ENCODE measurements around the gene ANK3. TPM values are rescaled to one million over a fixed set of nuclear protein-coding genes. Genes with fewer than 3 reads are reported as not detected.
A peak's percentile ranks its signal among the peaks of the same experiment; 100 is the strongest.

Gene ANK3
- total RNA-seq, 6 experiments from 2014 or later, result not detected

DNA sequence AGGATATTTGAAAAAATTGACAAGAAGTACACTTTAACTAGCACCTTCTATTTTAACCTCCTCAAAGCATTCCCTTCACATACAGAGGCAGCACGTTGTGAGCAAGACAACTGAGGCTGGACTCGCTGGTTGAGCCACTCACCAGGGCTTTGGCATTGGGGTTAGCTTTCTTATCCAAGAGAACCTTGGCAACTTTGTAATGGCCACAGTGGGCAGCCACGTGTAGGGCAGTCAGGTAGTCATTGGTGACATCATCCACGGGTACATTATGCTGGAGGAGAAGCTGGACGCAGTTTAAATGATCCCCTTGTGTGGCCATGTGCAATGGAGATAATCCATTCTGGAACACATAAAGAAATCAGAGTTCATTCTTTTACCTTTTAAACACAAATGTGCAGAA is 181.8 kb downstream of the ANK3 start:
- Mint-ChIP-seq H3K36me3 (ENCODE audit: low read depth) (no peaks in the 10 kb centered on the region), H3K4me3 (no peak overlapping the region), H3K27ac (no peak overlapping the region), H3K4me1 (ENCODE audit: low read depth) (no peaks in the 10 kb centered on the region), H3K9me3 (no peaks in the 10 kb centered on the region), H3K27me3 (ENCODE audit: insufficient read depth) (peaks cover 25% of the 10 kb centered on the region)
- DNase-seq, result no peak
- TF ChIP-seq, protein P1, sequence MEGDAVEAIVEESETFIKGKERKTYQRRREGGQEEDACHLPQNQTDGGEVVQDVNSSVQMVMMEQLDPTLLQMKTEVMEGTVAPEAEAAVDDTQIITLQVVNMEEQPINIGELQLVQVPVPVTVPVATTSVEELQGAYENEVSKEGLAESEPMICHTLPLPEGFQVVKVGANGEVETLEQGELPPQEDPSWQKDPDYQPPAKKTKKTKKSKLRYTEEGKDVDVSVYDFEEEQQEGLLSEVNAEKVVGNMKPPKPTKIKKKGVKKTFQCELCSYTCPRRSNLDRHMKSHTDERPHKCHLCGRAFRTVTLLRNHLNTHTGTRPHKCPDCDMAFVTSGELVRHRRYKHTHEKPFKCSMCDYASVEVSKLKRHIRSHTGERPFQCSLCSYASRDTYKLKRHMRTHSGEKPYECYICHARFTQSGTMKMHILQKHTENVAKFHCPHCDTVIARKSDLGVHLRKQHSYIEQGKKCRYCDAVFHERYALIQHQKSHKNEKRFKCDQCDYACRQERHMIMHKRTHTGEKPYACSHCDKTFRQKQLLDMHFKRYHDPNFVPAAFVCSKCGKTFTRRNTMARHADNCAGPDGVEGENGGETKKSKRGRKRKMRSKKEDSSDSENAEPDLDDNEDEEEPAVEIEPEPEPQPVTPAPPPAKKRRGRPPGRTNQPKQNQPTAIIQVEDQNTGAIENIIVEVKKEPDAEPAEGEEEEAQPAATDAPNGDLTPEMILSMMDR (IDR thresholded peaks at IDR 0.05), result no peak

DNA sequence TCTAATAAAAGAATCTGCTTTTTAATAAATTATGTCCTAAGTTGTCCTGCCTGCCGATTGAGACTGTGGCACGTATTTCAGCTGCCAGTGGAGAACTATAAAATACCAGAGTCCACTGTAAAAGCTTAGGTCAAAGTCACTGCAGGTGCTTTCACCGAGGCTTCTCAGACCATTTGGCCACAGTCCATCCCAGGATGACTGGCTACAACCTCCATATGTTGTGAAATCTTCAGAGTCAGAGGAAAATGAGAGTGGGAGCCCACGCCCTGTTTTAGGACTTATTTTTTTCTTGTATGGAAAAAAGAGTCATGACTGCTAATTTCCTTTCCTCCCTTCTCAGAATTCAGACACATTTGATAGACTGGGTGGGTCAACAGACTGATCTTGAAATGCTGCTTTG is 182.9 kb downstream of the ANK3 start:
- H3K27me3 Mint-ChIP-seq (ENCODE audit: insufficient read depth), result peaks cover 18% of the 10 kb centered on the region
- no peaks in the 10 kb centered on the region for H3K4me1 Mint-ChIP-seq (ENCODE audit: low read depth)
- H3K27ac Mint-ChIP-seq, result no peak overlapping the region
- H3K36me3 Mint-ChIP-seq (ENCODE audit: low read depth), result no peaks in the 10 kb centered on the region
- H3K4me3 Mint-ChIP-seq, result no peak overlapping the region
- no peaks in the 10 kb centered on the region for H3K9me3 Mint-ChIP-seq
- TF ChIP-seq, protein P1 (IDR thresholded peaks at IDR 0.05), result no peak
- DNase-seq, result no peak

DNA sequence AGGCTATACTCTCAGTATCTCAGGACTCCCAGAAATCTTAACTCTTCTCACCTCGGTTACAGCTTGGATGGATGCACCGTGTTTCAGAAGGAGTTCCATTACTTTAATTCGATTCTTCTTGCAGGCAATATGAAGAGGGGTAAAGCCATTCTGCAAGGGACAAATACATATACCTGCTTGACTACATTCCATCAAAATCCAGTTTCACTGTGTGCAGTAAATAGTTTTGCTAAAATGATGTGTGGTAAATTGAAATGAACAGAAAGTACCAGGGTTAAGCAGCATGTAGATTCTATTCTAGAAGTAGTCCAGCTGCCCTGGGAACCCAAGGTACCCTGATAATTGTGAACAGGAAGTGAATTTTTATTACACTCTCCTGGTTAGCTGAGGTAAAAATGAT is 183.9 kb downstream of the ANK3 start:
- H3K27me3 Mint-ChIP-seq (ENCODE audit: insufficient read depth), result peaks cover 14% of the 10 kb centered on the region
- H3K36me3 Mint-ChIP-seq (ENCODE audit: low read depth), result no peaks in the 10 kb centered on the region
- no peaks in the 10 kb centered on the region for H3K4me1 Mint-ChIP-seq (ENCODE audit: low read depth)
- no peak for DNase-seq
- no peak overlapping the region for H3K27ac Mint-ChIP-seq
- no peak overlapping the region for H3K4me3 Mint-ChIP-seq
- TF ChIP-seq, protein P1 (IDR thresholded peaks at IDR 0.05), result no peak
- H3K9me3 Mint-ChIP-seq, result no peaks in the 10 kb centered on the region

DNA sequence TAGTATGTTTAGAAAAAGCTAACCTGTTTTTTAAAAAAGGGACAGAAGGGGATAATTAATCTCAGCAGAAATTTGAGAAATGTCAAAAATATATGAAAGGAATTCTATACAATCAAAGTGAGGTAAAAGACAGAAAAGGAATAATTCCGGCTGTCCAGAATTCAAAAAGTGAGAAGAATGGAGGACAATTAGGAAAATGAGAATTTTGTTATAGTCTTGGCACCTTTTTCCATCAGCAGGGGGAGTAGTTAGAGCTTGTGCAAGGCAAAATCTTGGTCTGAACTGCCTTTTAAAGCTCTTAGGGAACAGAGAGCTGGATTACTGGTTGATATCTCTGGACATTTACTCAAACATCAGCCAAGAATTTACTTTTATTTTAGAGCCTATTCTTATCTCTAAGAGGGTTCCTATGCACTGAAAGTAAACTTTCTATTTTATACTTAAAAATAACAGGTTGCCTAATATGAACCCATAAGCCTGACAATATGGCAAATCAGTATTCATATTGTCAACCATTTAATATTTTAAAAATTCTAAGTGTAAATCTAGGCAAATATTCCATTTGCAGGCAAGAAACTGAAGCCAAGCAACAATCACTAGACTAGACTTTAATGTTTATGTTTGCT is 185.6 kb downstream of the ANK3 start:
- H3K36me3 Mint-ChIP-seq (ENCODE audit: low read depth), result no peaks in the 10 kb centered on the region
- peaks cover 22% of the 10 kb centered on the region for H3K27me3 Mint-ChIP-seq (ENCODE audit: insufficient read depth)
- no peak overlapping the region for H3K4me3 Mint-ChIP-seq
- peak; percentile 16 for DNase-seq
- no peaks in the 10 kb centered on the region for H3K4me1 Mint-ChIP-seq (ENCODE audit: low read depth)
- TF ChIP-seq, protein P1 (IDR thresholded peaks at IDR 0.05), result peak; percentile 80
- H3K9me3 Mint-ChIP-seq, result no peaks in the 10 kb centered on the region
- H3K27ac Mint-ChIP-seq, result no peak overlapping the region

DNA sequence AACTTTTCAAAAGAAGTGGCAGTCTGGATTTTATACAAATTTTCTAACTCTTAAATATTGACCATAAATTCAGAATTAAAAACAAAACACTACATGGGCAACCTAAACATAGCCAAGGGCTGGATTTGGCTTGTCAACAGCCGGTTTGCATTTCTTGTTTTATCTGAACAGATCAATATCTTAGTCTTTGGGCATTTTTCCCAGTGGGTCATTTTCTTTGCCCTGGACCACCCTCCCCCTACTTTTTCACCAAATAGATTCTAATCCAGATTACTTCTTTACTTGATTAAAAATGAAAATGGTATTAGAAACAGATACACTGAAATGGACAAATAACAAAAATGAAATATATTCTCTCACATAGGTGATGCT is 189.0 kb downstream of the ANK3 start:
- Mint-ChIP-seq H3K4me1 (ENCODE audit: low read depth) (no peaks in the 10 kb centered on the region), H3K36me3 (ENCODE audit: low read depth) (no peaks in the 10 kb centered on the region), H3K9me3 (no peaks in the 10 kb centered on the region), H3K4me3 (no peak overlapping the region), H3K27me3 (ENCODE audit: insufficient read depth) (peaks cover 24% of the 10 kb centered on the region), H3K27ac (no peak overlapping the region)
- TF ChIP-seq, protein P1 (IDR thresholded peaks at IDR 0.05), result no peak
- DNase-seq, result no peak
